GM13976 (cell line): Measurements from ENCODE around the gene RSPRY1.
"Not testable (repeated sequence)": the region's sequence is repeated elsewhere in the genome, so short reads cannot be mapped to it uniquely, and the experiment has no call there.

ENCODE experiments used
- DNase-seq: peaks from one replicate; pipeline ENCODE4 v3.0.0; 2012; ENCODE audit warnings: low spot score
- CTCF ChIP-seq: IDR thresholded peaks from 2 replicates; pipeline ENCODE4 v1.5.1; 2012; ENCODE audit warnings: borderline replicate concordance, mild to moderate bottlenecking; ENCODE audit not compliant: insufficient read depth; ENCODE audit errors: extremely low read depth, missing control alignments, control extremely low read depth
- in situ Hi-C: fragments of 300-500 bp; cut with MboI; formaldehyde crosslinking; loops from one replicate; pipeline ENCODE4 v1.12.0; 2022; ENCODE audit warnings: low sequenced_read_pairs, mixed read lengths, inconsistent platforms; ENCODE audit not compliant: unreplicated experiment

RSPRY1 gene

GRCh38 chr16:57184887-57185445, 1.2 kb upstream of the RSPRY1 start:
- in situ Hi-C loops = no loop called here
- no peak for TF ChIP-seq CTCF
- DNase-seq = no peak

GRCh38 chr16:57185446-57185944, 634 bp upstream of the RSPRY1 start:
- in situ Hi-C loops = no loop called here
- no peak for TF ChIP-seq CTCF
- DNase-seq = peak; percentile 61

- in situ Hi-C loops = no loop called here
- peak; percentile 55 for DNase-seq
- no peak for TF ChIP-seq CTCF
These were observed 1.0 kb downstream of the RSPRY1 start for GRCh38 chr16:57186872-57187854.

GRCh38 chr16:57187902-57188710, 2.0 kb downstream of the RSPRY1 start:
- DNase-seq, in situ Hi-C loops: not testable (repeated sequence)

GRCh38 chr16:57188711-57189002, 2.5 kb downstream of the RSPRY1 start:
- in situ Hi-C loops = no loop called here
- no peak for DNase-seq
- TF ChIP-seq CTCF = no peak

GRCh38 chr16:57189527-57189926, 3.4 kb downstream of the RSPRY1 start:
- in situ Hi-C loops, DNase-seq: not testable (repeated sequence)

GRCh38 chr16:57190136-57190535, 4.0 kb downstream of the RSPRY1 start:
- in situ Hi-C loops = no loop called here
- TF ChIP-seq CTCF = no peak
- DNase-seq = no peak
